Measurements from ENCODE around the gene SAA1.

DNA sequence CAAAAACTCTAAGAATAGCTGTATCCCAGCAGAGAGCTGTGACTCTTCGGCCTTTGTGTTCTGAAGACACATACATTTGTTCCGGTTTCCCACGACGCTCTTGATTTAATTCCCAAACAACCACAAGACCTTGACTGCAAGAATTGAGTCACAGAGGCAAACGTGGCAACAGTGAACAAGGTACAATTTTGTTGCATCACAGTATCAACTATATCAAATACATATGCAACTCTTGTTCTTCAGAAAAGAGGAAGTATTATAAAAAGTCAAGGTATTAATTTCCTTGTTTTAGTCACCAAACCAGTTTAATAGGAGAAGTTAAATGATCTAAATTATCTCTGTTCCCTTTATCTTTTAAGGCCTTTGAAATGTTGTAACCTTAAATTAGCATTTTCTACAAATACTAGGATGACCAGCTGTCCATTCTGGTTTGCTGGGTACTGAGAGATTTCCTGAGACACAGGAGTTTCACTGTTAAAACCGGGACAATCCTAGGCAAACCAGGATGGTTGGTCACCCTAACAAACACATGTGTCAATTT is 44.8 kb downstream of the SAA1 start:
- TF ChIP-seq, protein P1, sequence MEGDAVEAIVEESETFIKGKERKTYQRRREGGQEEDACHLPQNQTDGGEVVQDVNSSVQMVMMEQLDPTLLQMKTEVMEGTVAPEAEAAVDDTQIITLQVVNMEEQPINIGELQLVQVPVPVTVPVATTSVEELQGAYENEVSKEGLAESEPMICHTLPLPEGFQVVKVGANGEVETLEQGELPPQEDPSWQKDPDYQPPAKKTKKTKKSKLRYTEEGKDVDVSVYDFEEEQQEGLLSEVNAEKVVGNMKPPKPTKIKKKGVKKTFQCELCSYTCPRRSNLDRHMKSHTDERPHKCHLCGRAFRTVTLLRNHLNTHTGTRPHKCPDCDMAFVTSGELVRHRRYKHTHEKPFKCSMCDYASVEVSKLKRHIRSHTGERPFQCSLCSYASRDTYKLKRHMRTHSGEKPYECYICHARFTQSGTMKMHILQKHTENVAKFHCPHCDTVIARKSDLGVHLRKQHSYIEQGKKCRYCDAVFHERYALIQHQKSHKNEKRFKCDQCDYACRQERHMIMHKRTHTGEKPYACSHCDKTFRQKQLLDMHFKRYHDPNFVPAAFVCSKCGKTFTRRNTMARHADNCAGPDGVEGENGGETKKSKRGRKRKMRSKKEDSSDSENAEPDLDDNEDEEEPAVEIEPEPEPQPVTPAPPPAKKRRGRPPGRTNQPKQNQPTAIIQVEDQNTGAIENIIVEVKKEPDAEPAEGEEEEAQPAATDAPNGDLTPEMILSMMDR (IDR thresholded peaks at IDR 0.05; ENCODE audit: borderline replicate concordance, extremely low read depth, low read length, poor library complexity, severe bottlenecking): no peak
- no peak for TF ChIP-seq EZH2 (IDR thresholded peaks at IDR 0.05; ENCODE audit: borderline replicate concordance, low read depth, low read length, severe bottlenecking)

All from DND-41 (cell line).